ENCODE measurements around the gene USP15. TPM values are rescaled to one million over a fixed set of nuclear protein-coding genes. Genes with fewer than 3 reads are reported as not detected.
A peak's percentile ranks its signal among the peaks of the same experiment; 100 is the strongest.
"Not testable (repeated sequence)": the region's sequence is repeated elsewhere in the genome, so short reads cannot be mapped to it uniquely, and the experiment has no call there.

Gene USP15
- total and polyA plus RNA-seq, 2 donors from 2014 or later: 31.7 to 62.8 TPM

DNA sequence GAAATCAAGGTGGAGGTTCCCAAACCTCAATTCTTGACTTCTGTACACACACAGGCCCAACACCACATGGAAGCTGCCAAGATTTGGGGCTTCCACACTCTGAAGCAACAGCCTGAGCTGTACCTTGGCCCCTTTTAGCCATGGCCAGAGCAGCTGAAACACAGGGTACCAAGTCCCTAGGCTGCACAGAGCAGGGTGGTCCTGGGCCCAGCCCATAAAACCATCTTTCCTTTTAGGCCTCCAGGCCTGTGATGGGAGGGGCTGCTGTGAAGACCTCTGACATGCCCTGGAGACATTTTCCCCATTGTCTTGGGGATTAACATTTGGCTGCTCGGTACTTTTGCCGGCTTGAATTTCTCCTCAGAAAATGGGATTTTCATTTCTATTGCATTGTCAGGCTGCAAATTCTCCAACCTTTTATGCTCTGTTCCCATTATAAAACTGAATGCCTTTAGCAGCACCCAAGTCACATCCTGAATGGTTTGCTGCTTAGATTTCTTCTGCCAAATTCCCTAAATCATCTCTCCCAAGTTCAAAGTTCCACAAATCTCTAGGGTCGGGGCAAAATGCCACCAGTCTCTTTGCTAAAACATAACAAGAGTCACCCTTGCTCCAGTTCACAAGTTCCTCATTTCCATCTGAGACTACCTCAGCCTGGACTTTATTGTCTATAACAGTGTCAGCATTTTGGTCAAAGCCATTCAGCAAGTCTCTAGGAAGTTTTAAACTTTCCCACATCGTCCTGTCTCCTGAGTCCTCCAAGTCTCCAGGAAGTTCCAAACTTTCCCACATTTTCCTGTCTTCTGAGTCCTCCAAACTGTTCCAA is 84.7 kb downstream of the USP15 start:
- FAIRE-seq; H3K9ac ChIP-seq (ENCODE audit: low read length in 3 of 3); H3K36me3 ChIP-seq (ENCODE audit: control insufficient read depth in 2 of 3, insufficient read depth in 3 of 3, low read length in 3 of 3); H3K9me3 ChIP-seq (ENCODE audit: control insufficient read depth in 2 of 3, insufficient read depth in 1 of 3, low read length in 3 of 3); H3K27me3 ChIP-seq (ENCODE audit: control insufficient read depth, insufficient read depth, low read length); intact Hi-C loops (cut with DNase I); H3K4me3 ChIP-seq (ENCODE audit: low read length in 3 of 3); H3K4me1 ChIP-seq (ENCODE audit: control insufficient read depth in 2 of 3, insufficient read depth in 2 of 3, low read depth in 1 of 3, low read length in 3 of 3); H3K27ac ChIP-seq (ENCODE audit: low read depth in 2 of 2, low read length in 2 of 2): not testable (repeated sequence)
- DNase-seq: peak in 1 of 5 donors; percentile 22

DNA sequence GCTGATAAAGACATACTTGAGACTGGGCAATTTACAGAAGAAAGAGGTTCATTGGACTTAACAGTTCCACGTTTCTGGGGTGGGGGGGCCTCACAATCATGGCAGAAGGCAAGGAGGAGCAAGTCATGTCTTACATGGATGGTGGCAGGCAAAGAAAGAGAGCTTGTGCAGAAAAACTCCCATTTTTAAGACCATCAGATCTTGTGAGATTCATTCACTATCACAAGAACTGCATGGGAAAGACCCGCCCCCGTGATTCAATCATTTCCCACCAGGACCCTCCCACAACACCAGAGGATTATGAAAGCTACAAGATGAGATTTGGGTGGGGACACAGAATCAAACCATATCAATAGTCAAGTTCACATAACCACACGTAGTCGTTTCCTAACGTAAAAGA is 85.5 kb downstream of the USP15 start:
- TF ChIP-seq, protein P1, sequence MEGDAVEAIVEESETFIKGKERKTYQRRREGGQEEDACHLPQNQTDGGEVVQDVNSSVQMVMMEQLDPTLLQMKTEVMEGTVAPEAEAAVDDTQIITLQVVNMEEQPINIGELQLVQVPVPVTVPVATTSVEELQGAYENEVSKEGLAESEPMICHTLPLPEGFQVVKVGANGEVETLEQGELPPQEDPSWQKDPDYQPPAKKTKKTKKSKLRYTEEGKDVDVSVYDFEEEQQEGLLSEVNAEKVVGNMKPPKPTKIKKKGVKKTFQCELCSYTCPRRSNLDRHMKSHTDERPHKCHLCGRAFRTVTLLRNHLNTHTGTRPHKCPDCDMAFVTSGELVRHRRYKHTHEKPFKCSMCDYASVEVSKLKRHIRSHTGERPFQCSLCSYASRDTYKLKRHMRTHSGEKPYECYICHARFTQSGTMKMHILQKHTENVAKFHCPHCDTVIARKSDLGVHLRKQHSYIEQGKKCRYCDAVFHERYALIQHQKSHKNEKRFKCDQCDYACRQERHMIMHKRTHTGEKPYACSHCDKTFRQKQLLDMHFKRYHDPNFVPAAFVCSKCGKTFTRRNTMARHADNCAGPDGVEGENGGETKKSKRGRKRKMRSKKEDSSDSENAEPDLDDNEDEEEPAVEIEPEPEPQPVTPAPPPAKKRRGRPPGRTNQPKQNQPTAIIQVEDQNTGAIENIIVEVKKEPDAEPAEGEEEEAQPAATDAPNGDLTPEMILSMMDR (IDR thresholded peaks at IDR 0.05; ENCODE audit: borderline replicate concordance, extremely low read depth, insufficient read depth): no peak
- DNase-seq (no peak), FAIRE-seq (no peak)
- no peaks in the 10 kb centered on the region for H3K27me3 ChIP-seq (ENCODE audit: control insufficient read depth, insufficient read depth, low read length)
- no peak overlapping the region for H3K27ac ChIP-seq (ENCODE audit: low read depth in 2 of 2, low read length in 2 of 2)
- H3K9me3 ChIP-seq (ENCODE audit: control insufficient read depth in 2 of 3, insufficient read depth in 1 of 3, low read length in 3 of 3): peaks cover 0 to 4% (median 0%) of the 10 kb centered on the region in 3 donors
- intact Hi-C loops (cut with DNase I): no loop called here
- no peak overlapping the region for H3K4me3 ChIP-seq (ENCODE audit: low read length in 3 of 3)
- no peak overlapping the region for H3K9ac ChIP-seq (ENCODE audit: low read length in 3 of 3)
- no peaks in the 10 kb centered on the region for H3K36me3 ChIP-seq (ENCODE audit: control insufficient read depth in 2 of 3, insufficient read depth in 3 of 3, low read length in 3 of 3)
- no peaks in the 10 kb centered on the region for H3K4me1 ChIP-seq (ENCODE audit: control insufficient read depth in 2 of 3, insufficient read depth in 2 of 3, low read depth in 1 of 3, low read length in 3 of 3)

DNA sequence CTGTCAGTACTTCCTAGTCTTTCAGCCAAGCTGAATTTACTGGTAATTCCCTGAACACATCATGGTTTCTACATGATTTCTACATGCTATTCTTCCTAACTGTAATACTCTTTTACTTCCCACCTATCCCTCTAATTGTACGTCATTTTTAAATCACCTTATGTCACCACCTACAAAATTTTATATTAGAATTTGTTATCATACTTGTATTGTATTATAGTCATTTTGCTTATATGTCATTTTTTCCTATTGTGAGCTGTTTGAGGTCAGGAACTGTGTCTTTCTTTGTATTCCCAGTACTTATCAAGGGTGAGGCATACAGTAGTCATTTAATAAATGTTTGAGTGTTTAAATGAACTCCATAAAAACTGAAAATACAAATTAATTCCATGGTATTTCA is 86.6 kb downstream of the USP15 start:
- H3K9me3 ChIP-seq (ENCODE audit: control insufficient read depth in 2 of 3, insufficient read depth in 1 of 3, low read length in 3 of 3): peaks cover 0 to 4% (median 0%) of the 10 kb centered on the region in 3 donors
- no peaks in the 10 kb centered on the region for H3K36me3 ChIP-seq (ENCODE audit: control insufficient read depth in 2 of 3, insufficient read depth in 3 of 3, low read length in 3 of 3)
- H3K9ac ChIP-seq (ENCODE audit: low read length in 3 of 3): no peak overlapping the region
- no peak overlapping the region for H3K4me3 ChIP-seq (ENCODE audit: low read length in 3 of 3)
- no peaks in the 10 kb centered on the region for H3K4me1 ChIP-seq (ENCODE audit: control insufficient read depth in 2 of 3, insufficient read depth in 2 of 3, low read depth in 1 of 3, low read length in 3 of 3)
- H3K27me3 ChIP-seq (ENCODE audit: control insufficient read depth, insufficient read depth, low read length): no peaks in the 10 kb centered on the region
- intact Hi-C loops (cut with DNase I): no loop called here
- TF ChIP-seq, protein P1 (IDR thresholded peaks at IDR 0.05; ENCODE audit: borderline replicate concordance, extremely low read depth, insufficient read depth): no peak
- H3K27ac ChIP-seq (ENCODE audit: low read depth in 2 of 2, low read length in 2 of 2): no peak overlapping the region
- FAIRE-seq (no peak), DNase-seq (no peak)

DNA sequence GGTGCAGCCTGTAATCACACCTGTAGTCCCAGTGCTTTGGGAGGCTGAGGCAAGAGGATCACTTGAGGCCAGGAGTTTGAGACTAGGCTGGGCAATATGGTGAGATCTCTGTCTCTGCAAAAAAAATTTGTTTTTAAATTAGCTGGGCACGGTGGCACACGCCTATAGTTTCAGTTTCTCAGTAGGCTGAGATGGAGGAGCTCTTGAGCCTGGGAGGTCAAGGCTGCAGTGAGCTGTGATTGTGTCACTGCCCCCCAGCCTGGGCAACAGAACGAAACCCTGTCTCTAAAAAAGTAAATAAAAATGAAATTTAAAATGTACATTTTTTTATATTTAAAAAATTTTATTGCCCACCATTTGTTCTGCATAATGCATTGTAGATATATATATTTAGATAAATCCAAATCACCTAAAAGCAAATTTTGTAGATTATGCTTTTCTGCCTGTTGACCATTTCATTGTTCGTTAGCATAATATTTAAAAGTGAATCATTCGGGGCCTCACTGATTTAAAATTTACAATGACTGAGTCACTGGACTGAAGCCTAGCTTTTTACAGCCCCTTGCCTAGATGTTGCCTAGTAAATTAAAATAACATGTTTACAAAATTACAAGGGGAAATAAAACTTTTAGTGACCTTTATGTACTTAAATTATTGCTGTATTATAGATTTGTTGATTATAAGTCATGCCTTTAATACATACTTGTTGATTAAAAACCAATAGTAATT is 87.9 kb downstream of the USP15 start:
- H3K9ac ChIP-seq (ENCODE audit: low read length in 3 of 3): no peak overlapping the region
- FAIRE-seq: no peak

More for the DNA sequence above, 87.9 kb downstream of the USP15 start:
- DNase-seq: no peak
- H3K4me3 ChIP-seq (ENCODE audit: low read length in 3 of 3): no peak overlapping the region
- TF ChIP-seq, protein P1 (IDR thresholded peaks at IDR 0.05; ENCODE audit: borderline replicate concordance, extremely low read depth, insufficient read depth): no peak
- no peaks in the 10 kb centered on the region for H3K4me1 ChIP-seq (ENCODE audit: control insufficient read depth in 2 of 3, insufficient read depth in 2 of 3, low read depth in 1 of 3, low read length in 3 of 3)
- intact Hi-C loops (cut with DNase I): no loop called here
- peaks cover 0 to 4% (median 0%) of the 10 kb centered on the region in 3 donors for H3K9me3 ChIP-seq (ENCODE audit: control insufficient read depth in 2 of 3, insufficient read depth in 1 of 3, low read length in 3 of 3)
- H3K36me3 ChIP-seq (ENCODE audit: control insufficient read depth in 2 of 3, insufficient read depth in 3 of 3, low read length in 3 of 3): no peaks in the 10 kb centered on the region
- no peaks in the 10 kb centered on the region for H3K27me3 ChIP-seq (ENCODE audit: control insufficient read depth, insufficient read depth, low read length)
- H3K27ac ChIP-seq (ENCODE audit: low read depth in 2 of 2, low read length in 2 of 2): no peak overlapping the region
